PC-3 (cell line): Measurements from ENCODE around the gene RPS6KA2.

Experiments used
- EZH2 ChIP-seq: fragments of 300-600 bp; sonication (generic); IDR thresholded peaks from one replicate; pipeline ENCODE4 v1.6.1; 2017; ENCODE audit warnings: antibody characterized with exemption, mild to moderate bottlenecking, low read length; ENCODE audit not compliant: unreplicated experiment
- EZH2phosphoT487 ChIP-seq: fragments of 300-600 bp; sonication (generic); IDR thresholded peaks from 2 replicates; pipeline ENCODE4 v1.6.1; 2018; ENCODE audit warnings: mild to moderate bottlenecking, antibody characterized with exemption, low read length, borderline replicate concordance
- TF ChIP-seq, protein P1 (sequence below): fragments of 300-600 bp; sonication (generic); conservative IDR thresholded peaks from 2 replicates; pipeline ENCODE4 v1.5.1; 2017; ENCODE audit warnings: antibody characterized with exemption, low read depth, mild to moderate bottlenecking, low read length

DNA sequence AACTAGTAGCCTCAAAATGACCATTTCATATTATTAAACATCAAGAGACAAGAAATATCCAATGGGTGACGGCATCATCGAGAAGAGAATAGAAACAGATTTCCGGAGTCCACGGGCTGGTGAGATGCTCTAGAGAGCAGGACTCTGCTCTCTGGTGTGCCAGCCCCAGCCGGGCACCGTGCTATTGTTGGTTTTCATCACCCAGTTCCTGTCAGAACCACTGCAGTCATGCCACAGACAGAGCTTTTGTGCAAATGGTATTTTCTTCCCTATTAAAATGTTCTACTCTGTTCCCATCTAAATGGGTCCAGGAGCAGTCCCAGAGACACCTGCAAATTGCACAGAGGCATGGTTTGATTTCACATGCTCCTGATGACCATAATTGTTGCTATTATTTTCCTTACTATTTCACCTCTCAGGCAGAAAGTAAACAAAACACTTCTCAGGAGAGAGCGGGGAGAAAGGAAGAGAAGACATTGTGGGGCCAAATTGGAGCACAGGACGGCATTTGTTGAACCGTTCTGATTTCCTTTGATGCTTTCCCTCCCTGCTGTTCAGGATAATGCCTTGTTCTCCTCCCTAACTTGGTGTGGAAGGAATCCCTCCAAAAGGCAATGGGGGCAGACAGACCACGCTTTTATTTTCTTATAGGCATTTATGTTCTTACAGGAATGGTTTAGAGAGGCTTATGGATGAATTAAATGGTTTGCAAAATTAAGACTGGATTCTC lies 29.2 kb downstream of the RPS6KA2 start:
- TF ChIP-seq EZH2, result no peak
- TF ChIP-seq EZH2phosphoT487, result no peak
- TF ChIP-seq, protein P1, sequence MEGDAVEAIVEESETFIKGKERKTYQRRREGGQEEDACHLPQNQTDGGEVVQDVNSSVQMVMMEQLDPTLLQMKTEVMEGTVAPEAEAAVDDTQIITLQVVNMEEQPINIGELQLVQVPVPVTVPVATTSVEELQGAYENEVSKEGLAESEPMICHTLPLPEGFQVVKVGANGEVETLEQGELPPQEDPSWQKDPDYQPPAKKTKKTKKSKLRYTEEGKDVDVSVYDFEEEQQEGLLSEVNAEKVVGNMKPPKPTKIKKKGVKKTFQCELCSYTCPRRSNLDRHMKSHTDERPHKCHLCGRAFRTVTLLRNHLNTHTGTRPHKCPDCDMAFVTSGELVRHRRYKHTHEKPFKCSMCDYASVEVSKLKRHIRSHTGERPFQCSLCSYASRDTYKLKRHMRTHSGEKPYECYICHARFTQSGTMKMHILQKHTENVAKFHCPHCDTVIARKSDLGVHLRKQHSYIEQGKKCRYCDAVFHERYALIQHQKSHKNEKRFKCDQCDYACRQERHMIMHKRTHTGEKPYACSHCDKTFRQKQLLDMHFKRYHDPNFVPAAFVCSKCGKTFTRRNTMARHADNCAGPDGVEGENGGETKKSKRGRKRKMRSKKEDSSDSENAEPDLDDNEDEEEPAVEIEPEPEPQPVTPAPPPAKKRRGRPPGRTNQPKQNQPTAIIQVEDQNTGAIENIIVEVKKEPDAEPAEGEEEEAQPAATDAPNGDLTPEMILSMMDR, result no peak
